Kasumi-1 (cell line): ENCODE results near the gene APBB1.

Experiments
- DNase-seq, 2 experiments: peaks; one replicate each; lab custom pipeline; 2025; lab: John Stamatoyannopoulos, UW

The APBB1 gene

DNA sequence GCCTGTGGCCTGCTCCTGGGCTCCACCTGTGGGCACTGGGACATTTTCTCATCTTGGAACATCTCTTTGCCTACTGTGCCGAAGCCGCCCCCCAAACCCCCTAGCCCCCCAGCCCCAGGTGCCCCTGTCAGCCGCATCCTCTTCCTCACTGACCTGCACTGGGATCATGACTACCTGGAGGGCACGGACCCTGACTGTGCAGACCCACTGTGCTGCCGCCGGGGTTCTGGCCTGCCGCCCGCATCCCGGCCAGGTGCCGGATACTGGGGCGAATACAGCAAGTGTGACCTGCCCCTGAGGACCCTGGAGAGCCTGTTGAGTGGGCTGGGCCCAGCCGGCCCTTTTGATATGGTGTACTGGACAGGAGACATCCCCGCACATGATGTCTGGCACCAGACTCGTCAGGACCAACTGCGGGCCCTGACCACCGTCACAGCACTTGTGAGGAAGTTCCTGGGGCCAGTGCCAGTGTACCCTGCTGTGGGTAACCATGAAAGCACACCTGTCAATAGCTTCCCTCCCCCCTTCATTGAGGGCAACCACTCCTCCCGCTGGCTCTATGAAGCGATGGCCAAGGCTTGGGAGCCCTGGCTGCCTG, 27.3 kb downstream of the APBB1 start:
- DNase-seq: no peak

DNA sequence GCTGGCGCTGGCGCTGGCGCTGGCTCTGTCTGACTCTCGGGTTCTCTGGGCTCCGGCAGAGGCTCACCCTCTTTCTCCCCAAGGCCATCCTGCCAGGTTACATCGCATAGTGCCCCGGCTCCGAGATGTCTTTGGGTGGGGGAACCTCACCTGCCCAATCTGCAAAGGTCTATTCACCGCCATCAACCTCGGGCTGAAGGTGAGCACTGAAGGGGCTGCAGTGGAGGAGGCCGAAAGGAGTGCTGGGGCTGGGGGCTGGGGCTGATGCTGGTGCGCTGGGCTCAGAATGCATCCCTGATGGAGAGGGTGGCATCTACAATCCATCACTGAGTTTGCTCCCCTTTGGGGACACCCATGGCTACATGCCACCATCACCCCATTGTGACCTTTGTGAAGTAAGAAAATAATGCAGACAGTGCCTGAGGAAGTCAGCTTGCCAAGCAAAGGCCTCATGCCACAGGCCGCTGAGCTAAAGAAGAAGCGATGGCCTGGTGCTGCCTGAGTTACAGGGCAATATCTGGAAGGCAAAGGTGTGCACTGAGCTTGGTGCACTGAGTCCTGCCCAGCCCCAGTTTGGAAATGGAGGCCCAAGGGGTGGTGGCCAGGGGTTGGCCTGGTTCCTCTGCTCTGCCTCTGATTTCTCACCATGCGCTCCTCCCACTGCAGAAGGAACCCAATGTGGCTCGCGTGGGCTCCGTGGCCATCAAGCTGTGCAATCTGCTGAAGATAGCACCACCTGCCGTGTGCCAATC, 28.0 kb downstream of the APBB1 start:
- DNase-seq: no peak

DNA sequence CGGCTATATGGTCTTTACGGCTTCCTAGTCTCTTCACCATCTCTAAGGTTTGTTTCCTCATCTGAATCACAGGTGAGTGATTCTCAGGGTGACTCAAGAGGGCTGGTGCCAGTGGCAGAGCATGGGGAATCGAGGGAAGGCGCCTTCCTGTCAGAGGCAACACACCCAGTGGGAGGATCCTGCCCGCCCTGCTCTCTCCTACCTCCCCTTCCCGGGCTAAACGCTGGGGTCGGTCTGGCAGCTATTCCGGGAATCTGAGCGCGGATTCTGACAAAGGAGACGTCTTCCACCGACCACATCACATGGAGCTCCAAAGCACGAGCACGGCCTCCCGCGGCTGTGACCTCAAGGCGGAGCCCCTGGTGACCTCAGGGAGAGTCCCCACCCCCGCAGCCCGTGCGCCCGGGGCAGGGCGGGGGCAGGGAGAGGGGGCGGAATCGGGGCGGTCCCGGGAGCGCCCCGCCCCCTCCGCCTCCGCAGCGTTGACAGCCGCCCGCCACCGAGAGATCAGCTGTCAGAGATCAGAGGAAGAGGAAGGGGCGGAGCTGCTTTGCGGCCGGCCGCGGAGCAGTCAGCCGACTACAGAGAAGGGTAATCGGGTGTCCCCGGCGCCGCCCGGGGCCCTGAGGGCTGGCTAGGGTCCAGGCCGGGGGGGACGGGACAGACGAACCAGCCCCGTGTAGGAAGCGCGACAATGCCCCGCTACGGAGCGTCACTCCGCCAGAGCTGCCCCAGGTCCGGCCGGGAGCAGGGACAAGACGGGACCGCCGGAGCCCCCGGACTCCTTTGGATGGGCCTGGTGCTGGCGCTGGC, 28.8 kb downstream of the APBB1 start, which contains the start of gene SMPD1:
TSS of gene SMPD1 (plus strand) at position 570 of the 813 bp plus-strand sequence. CDS start at position 695, 125 bp downstream.
- peak; percentile 92 to 93 for DNase-seq

DNA sequence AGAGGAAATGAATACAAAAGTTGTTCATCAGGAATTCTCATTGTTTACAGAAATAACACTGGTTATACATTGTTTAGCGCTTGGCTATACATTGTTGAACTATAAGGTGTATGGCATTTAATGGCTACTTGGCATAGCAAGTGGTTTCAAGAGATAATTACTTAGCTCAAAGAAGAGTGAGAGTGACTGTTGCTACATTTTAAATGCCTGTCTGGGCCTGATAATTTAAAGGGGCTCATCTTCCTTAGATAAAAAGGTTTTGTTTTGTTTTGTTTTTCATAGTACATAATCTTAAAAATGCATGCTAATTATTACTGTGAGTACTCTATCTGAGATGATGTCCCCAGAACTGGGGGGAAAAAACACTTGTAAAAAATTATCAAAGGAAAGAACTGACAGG, 30.1 kb downstream of the APBB1 start:
- DNase-seq: no peak

DNA sequence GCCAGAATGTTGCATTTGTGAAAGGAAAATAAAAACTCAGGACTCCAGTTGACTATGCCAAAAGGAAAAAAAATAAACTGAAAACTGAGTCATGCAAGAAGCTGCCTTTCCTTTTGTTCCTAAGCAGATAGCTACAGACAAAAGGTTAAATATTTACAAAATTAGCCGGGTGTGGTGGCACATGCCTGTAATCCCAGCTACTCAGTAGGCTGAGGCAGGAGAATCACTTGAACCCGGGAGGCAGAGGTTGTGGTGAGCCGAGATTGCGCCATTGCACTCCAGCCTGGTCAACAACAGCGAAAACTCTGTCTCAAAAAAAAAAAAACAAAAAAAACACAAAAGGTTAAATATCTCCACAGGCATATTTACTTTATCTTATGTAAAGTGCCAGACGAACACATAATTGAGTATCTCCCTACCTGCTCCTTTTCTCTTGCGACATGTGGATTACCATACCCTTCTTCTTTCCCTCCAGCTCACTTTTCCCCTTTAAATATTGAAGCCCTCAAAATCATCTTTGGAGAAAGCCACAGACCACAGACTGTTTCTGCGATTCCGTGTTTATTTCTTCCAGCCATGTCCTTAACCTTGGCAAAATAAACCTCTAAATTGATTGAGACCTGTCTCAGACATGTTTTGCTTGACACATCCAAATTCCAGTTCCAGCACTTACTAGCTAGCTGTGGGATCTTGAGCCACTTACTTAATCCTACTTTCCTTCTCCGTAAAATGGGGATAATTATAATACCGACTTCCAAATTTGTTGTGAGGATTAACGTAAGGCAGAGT, 30.9 kb downstream of the APBB1 start:
- DNase-seq: no peak

DNA sequence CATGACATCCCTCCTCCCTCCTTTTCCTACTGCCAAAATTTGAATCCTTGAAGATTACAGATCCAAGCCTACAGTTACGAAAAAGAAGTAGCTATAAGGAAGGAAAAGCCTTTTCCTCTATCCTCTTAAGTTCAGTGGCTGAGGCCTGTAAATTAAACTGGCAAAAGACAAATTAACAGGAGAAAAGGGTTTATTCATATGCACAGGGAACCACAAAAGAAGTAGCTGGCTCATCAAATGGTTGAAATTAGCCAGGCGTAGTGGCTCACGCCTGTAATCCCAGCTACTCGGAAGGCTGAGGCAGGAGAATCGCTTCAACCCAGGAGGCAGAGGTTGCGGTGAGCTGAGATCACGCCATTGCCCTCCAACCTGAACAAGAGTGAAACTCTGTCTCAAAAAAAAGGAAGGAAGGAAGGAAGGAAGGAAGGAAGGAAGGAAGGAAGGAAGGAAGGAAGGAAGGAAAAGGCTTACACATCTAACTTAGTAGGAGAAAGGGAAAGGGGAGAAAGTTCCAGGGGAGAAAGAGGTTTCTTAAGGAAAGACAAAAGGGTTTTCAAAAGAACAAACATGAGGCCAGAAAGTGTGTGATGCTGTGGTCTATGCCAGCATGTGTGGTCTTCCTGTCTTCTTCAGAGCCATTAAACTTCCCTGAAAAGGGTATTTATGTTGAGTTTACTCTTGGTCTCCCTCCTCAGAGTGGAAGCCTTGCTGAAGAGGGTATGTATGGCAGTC, 33.7 kb downstream of the APBB1 start:
- no peak for DNase-seq

DNA sequence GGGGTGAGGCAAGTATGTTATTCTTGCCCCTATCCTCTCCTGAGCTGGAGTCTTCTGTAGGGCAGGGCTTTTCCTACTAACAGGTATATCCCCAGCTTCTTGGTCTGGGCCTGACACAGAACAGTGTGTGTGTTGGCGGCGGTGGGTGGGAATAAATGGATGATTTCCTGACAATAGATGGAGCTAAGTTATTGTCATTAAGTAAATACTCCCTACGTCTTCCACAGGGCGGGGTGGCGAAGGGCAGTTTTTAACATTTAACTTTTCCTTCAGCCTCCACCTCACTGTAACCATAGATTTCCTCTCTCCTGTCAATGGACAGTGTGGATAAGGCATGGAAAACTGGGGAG, 40.3 kb downstream of the APBB1 start:
- no peak for DNase-seq

DNA sequence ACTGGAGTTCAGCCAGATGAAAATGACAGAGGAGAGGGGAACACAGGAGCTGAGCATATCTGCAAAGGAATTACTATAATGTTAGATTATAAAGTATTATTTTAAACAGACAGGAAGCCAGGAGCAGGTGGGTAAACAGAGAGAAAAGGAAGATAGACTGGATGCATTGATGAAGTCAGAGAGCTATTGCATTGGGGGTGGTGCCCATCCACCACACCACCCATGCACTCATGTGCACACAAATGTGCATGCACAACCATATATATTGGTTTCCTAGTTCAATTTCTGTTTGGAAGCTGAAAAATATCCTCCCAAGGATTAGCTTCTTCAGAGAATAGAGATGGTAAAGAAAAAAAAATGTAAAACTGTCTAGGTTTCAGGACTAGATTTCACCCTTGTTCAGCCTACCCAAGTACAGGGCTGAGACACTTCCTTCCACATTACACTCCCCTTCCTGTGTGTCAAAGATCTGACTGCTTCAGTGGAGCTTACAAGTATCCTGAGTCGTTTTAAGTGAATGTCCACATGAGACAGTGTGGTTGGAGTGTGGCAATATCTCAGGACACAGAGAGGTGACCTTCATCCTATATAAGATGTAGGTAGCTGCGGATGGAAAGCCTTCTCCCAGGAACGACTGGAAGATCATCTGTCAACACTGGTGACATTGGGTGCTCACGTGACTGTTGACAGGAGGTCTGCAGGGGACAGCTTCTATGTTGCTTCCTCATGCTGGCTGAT, 40.8 kb downstream of the APBB1 start:
- DNase-seq: peak; percentile 82 to 83

DNA sequence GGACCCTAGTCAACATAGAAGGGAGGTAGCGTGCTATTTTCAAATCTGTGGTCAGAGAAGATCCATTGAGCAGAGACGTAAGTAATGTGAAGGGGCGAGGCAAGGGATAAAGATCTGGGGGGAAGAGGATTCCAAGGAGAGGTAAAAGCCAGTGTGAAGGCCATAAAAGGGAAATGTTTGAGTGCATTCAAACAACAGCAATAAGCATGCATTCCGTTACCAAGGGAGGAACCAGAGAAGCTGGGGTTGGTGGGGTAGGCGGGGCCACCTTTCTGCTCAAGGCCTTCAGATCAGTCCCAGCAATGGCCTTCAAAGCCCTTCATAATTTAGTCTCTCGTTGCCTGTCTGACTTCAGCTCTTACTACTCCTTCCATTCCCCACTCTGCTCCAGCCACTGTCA, 47.1 kb downstream of the APBB1 start:
- no peak for DNase-seq

DNA sequence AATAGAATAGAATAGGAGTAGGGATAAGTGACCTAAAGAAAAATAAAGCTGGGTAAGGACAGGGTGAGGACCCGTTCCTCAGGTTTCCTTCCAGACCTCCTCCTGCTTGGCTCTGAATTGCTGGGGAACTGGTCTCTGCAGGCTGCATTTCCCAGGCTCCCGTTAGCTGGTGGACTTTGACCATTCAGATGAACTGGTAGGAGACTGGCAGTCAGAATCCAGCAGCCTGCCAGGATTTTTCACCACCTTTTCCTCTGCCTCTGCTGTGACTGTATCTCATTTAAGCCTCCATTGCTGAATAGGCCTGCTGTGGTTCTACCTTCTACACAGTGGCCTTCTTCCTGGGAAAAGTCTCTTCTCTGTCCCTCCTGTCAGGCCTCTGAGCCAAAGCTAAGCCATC, 53.2 kb downstream of the APBB1 start:
- DNase-seq: no peak

DNA sequence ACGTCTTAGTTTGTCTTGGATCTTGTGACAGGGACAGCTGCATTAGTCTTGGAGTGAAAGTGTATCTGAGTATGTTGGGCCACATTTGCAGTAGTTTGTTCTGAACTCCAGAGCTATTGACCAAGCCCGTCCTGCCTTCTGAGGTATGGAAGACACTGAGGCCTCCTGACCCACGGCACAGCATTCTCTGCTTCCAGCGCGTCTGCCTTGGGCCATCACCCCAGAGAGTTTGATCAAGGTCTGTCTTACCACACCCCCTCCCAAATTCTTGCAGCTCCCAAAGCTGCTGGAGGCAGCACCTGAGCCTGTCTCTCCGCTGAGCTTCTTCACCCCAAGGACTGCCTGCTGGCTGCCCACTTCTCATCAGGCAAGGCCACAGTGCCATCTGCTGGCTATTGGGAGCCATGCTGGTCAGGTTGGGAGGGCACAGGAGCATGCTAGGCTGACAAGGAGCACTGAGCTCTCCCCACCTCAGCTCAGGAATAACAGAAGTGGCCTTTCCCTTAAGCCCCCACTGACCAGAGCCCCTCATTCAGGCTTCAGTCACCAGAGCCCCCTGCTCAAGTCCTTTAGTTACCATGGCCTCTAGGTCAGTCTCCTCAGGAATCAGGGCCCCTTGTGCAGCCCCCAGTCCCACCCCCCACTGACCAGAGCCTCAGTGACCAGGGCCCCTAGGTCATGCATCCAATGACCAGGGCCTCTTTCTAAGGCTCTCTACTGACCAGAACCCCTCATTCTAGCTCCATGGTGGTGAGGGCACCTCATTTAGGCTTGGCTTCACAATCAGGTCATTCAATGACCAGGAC, 55.8 kb downstream of the APBB1 start:
- peak; percentile 64 to 80 for DNase-seq

DNA sequence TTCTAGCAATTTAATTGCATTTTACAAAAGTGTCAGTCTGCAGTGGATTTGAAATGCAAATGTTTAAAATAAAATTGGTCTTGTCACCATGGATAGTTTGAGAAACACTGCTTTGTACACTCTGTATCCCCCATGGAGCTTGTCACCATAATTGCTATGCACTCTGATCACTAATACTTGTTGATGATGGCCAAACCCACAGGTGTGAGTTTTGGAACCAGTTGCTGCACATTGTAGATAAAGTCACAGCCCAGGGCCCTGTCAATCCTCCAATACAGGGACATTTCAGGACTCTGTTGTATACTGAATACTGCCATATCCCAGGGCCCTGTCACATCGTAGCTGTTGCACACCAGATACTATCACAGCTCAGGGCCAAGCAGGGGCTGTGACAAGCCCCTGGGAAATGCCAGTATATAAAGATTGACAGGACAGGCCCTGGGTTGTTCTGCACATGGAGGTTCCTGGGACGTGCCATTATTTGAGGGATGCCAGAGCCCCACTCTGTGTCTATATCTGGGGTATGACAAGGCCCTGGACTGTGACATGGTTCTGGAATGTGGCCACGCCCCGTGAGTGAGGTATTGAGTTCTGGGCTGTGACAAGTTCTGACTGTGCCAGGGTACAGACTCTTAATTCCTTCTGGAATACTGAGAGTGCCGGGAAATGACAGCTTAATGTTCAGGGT, 56.6 kb downstream of the APBB1 start:
- no peak for DNase-seq

DNA sequence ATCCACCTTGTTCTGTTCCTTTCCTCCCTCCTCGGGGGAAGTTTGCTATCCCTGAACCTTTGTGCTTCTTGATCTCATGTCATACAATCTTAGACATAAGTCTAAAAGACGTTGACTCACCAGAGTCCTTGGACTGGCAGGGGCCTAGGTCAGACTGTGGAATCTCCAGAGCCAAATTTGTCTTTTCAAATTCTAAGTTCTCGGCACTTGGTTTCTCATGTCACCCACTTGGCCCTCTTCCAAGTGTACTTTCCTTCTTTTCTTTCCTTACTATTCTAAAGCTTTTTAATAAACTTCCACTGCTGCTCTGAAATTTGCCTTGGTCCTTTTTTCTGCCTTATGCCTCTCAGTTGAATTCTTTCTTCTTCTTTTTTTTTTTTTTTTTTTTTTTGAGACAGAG, 58.7 kb downstream of the APBB1 start:
- no peak for DNase-seq

DNA sequence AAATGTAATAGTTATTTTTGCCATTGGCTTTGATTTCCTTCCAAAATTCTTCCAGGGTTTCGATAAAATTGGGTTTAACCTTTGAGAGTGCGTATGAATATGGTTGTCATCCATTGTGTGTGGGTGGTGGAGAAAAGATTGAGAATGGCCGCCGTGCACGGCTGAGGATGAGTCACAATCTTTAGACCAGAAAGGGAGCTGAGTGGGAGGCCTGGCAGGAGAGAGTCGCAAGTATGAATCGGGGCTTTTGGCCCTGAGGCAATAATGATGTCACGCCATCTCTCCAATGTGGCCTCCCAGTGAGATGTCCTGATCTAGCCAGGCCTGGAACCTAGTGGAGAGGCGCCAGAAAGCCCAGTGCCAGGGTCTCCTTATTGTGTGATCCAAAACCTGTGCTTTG, 61.7 kb downstream of the APBB1 start:
- DNase-seq: no peak

DNA sequence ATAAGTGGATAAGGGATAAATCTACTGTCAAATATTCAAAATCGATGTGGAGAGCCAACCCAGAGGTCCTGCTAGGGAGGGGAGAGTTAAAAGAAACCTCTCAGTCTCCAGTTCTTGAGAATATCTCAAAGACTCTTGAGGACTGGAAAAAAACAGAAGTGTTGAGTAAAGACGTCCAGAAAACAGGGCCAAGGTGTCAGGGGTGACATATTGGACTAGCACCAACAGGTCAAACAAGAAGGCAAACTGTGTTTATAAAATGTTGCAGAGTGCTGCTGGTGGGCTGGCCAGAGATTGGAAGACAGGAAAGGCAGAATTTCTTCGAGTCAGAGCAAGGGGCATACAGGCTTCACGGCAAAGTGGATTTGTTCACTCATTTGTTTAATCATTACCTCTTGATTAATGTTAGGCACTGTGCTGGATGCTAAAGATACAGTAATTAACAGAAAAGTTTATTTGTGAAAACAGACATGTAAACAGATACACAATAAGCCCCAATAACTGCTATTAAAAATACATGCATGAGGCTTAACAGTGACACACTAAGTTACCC, 62.3 kb downstream of the APBB1 start:
- DNase-seq: no peak

DNA sequence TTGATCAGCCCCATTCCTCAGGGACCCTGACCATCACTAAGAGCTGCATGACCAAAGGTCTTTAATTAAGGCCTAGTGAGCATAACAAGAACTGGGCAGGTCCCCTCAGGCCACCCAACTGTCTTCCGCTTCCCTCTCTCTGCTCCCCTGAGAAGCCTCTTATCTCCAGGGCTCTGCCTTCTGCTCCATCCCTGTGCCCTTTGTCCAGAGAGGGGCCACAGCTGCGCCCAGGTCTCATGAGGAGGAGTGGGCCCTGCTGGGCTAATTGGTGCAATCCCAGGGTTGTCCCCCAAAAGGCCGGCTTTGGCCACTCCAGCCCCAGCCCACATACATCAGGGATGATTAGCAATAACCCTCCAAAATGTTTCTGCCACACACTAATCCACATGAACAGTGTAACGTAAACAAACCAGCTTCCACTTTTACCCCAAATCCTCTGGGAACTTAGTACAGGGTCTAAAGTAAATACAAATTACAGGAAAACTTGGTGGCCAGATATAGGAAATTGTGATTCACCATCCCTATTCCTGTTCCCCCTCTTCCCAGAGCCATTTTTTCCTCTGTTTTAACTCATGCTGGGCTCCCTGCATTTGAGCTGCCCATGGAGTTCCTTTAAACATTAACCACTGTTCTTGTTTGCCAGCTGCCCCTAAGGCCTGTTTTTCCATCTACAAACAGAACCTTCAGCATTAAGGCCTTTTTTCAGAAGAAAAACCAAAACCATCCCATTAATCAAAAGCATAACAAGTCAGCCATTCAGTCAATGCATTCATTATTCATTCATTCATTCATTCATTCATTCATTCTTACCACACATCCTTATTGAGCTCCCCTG, 64.0 kb downstream of the APBB1 start:
- no peak for DNase-seq

DNA sequence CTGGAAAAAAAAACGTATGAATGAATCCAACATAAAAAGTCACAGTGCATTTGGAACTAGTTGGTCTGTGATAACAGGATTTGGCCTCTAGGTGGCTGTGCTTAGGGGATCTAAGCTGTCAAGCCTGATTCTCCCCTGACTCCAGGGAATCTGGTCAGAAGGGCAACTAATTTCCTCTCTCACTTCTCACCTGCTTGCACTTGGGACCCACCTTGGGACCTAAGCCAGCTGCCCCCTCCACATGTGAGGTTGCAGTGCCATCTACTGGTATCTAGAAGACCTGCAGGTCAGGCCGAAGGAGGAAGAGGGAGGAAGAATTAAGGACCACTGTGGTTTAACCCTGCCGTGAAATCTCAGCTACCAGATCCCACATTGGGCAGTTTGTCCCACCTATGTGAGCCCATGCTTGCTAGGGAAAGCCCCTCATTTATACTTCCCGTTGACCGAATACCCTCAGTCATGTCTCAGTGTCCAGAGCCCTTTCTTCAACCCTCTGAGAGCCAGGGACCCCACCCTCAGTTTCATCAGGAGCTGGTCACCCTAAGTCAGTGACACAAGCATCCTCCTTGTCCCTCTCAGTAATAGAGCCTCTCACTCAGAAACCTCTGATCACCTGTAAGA, 65.4 kb downstream of the APBB1 start:
- DNase-seq: peak; percentile 25 to 60
